ENCODE data around the gene PPP2R2D.

PPP2R2D gene

GRCh38 chr10:131954356-131954965 lies 53.7 kb downstream of the PPP2R2D start:
- DNase-seq = no peak

- DNase-seq = no peak
These were observed 55.0 kb downstream of the PPP2R2D start for GRCh38 chr10:131955591-131956340.

- DNase-seq = no peak
These were observed 59.0 kb downstream of the PPP2R2D start for GRCh38 chr10:131959841-131960240.

GRCh38 chr10:131960631-131961046 lies 59.8 kb downstream of the PPP2R2D start:
- DNase-seq = no peak

- DNase-seq = no peak
These were observed 60.4 kb downstream of the PPP2R2D start for GRCh38 chr10:131961047-131961776.

GRCh38 chr10:131961777-131962662 lies 61.2 kb downstream of the PPP2R2D start:
- peak; percentile 10 for DNase-seq

GRCh38 chr10:131963350-131963749 lies 62.5 kb downstream of the PPP2R2D start:
- no peak for DNase-seq

GRCh38 chr10:131963811-131964210 lies 63.0 kb downstream of the PPP2R2D start:
- no peak for DNase-seq

GRCh38 chr10:131964298-131964697 lies 63.5 kb downstream of the PPP2R2D start:
- DNase-seq = no peak

- DNase-seq = no peak
These were observed 68.1 kb downstream of the PPP2R2D start for GRCh38 chr10:131968949-131969348.

GRCh38 chr10:131970946-131971345 lies 70.1 kb downstream of the PPP2R2D start:
- DNase-seq = no peak

- DNase-seq = no peak
These were observed 70.8 kb downstream of the PPP2R2D start for GRCh38 chr10:131971591-131971990.

- no peak for DNase-seq
These were observed 71.8 kb downstream of the PPP2R2D start for GRCh38 chr10:131972474-131973071.

GRCh38 chr10:131973160-131973951 lies 72.5 kb downstream of the PPP2R2D start:
- no peak for DNase-seq

- DNase-seq = no peak
These were observed 73.4 kb downstream of the PPP2R2D start for GRCh38 chr10:131974034-131974817.

GRCh38 chr10:131975003-131975402 lies 74.2 kb downstream of the PPP2R2D start:
- DNase-seq = no peak

- no peak for DNase-seq
These were observed 75.0 kb downstream of the PPP2R2D start for GRCh38 chr10:131975796-131976195.

- DNase-seq = no peak
These were observed 76.7 kb downstream of the PPP2R2D start for GRCh38 chr10:131977323-131978096.

- DNase-seq = no peak
These were observed 77.6 kb downstream of the PPP2R2D start for GRCh38 chr10:131978366-131978765.

GRCh38 chr10:131978851-131979250 lies 78.0 kb downstream of the PPP2R2D start:
- DNase-seq = no peak
